ENCODE results near the gene GTPBP6. TPM values are rescaled to one million over a fixed set of nuclear protein-coding genes. Genes with fewer than 3 reads are reported as not detected.
A peak's percentile ranks its signal among the peaks of the same experiment; 100 is the strongest.

The GTPBP6 gene
- total and polyA plus RNA-seq, 7 donors, result 48.1 to 63.4 (median 50.0) TPM

DNA sequence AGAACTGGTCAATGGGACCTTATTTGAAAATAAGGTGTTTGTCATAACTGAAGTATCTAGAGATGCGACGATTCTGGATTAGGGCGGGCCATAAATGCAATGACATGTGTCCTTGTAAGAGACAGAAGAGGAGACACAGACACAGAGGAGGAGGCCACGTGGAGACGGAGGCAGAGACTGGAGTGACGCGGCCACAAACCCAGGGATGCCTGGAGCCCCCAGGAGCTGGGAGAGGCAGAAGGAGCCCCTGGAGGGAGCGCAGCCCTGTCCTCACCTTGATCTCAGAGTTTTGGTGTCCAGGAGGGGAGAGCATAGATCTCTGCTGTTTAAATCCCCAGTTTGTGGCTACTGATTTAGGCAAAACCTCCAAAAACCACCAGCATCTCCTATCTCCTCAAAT lies 5.0 kb downstream of the GTPBP6 start:
- peak in 1 of 2 donors; percentile 38 for DNase-seq

DNA sequence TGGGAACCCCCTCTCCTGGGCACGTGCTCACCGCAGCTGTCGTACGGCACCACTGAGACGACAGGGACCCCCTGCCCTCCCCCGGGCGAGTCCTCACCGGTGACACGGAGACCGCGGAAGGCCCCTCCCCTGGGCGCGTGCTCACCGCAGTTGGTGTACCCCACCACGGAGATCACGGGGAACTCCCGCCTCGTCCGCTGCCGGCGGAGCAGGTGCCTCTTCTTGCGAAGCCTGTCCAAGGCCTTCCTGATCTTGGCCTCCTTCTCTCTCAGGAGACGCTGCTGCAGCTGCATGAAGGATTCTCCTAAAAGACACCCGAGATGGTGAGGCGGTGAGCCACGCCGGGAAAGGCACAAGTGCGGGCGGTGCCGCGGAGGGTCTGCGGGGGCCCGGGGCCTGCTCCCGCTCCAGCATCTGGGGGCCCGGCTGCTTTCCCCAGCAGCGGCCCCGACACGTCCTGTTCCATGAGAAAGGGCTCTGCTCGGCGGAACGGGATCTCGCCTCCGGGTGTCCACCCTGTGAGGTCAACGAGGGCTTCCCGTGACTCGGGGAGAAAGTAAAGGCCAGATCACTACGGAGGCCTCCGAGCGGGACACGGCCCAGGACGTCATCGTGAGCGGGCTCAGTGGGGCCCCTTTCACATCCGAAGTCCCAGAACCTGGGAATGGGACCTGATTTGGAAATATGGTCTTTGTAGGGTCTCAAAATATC lies 5.8 kb downstream of the GTPBP6 start:
- no peak overlapping the region for H3K27ac ChIP-seq
- 92 to 95% (median 94%) methylated on average over 52 to 54 of the region's 54 CpGs for WGBS, 3 donors
- no peak overlapping the region for H3K4me3 ChIP-seq
- H3K36me3 ChIP-seq (ENCODE audit: insufficient read depth in 1 of 2, low read depth in 1 of 2), result peaks cover 7 to 73% of the 10 kb centered on the region in 2 donors
- no peaks in the 10 kb centered on the region for H3K4me1 ChIP-seq
- no peaks in the 10 kb centered on the region for H3K27me3 ChIP-seq (ENCODE audit: insufficient read depth in 3 of 3, low read length in 2 of 3)
- ATAC-seq (no peak), DNase-seq (peak in 1 of 2 donors; percentile 52)
- TF ChIP-seq, protein P1, sequence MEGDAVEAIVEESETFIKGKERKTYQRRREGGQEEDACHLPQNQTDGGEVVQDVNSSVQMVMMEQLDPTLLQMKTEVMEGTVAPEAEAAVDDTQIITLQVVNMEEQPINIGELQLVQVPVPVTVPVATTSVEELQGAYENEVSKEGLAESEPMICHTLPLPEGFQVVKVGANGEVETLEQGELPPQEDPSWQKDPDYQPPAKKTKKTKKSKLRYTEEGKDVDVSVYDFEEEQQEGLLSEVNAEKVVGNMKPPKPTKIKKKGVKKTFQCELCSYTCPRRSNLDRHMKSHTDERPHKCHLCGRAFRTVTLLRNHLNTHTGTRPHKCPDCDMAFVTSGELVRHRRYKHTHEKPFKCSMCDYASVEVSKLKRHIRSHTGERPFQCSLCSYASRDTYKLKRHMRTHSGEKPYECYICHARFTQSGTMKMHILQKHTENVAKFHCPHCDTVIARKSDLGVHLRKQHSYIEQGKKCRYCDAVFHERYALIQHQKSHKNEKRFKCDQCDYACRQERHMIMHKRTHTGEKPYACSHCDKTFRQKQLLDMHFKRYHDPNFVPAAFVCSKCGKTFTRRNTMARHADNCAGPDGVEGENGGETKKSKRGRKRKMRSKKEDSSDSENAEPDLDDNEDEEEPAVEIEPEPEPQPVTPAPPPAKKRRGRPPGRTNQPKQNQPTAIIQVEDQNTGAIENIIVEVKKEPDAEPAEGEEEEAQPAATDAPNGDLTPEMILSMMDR (IDR thresholded peaks at IDR 0.05), result no peak
- intact Hi-C loops (cut with DNase I), result no loop called here
- H3K9me3 ChIP-seq, result no peaks in the 10 kb centered on the region

More for the DNA sequence above, 5.0 kb downstream of the GTPBP6 start:
- H3K27ac ChIP-seq, result no peak overlapping the region
- WGBS, 3 donors, result 92 to 94% (median 92%) methylated on average over 8 of the region's 8 CpGs
- ATAC-seq, result no peak
- no peaks in the 10 kb centered on the region for H3K4me1 ChIP-seq
- intact Hi-C loops (cut with DNase I), result no loop called here
- no peaks in the 10 kb centered on the region for H3K9me3 ChIP-seq
- TF ChIP-seq, protein P1 (IDR thresholded peaks at IDR 0.05), result no peak
- H3K27me3 ChIP-seq (ENCODE audit: insufficient read depth in 3 of 3, low read length in 2 of 3), result no peaks in the 10 kb centered on the region
- H3K36me3 ChIP-seq (ENCODE audit: insufficient read depth in 1 of 2, low read depth in 1 of 2), result peaks cover 7 to 65% of the 10 kb centered on the region in 2 donors
- H3K4me3 ChIP-seq, result no peak overlapping the region

DNA sequence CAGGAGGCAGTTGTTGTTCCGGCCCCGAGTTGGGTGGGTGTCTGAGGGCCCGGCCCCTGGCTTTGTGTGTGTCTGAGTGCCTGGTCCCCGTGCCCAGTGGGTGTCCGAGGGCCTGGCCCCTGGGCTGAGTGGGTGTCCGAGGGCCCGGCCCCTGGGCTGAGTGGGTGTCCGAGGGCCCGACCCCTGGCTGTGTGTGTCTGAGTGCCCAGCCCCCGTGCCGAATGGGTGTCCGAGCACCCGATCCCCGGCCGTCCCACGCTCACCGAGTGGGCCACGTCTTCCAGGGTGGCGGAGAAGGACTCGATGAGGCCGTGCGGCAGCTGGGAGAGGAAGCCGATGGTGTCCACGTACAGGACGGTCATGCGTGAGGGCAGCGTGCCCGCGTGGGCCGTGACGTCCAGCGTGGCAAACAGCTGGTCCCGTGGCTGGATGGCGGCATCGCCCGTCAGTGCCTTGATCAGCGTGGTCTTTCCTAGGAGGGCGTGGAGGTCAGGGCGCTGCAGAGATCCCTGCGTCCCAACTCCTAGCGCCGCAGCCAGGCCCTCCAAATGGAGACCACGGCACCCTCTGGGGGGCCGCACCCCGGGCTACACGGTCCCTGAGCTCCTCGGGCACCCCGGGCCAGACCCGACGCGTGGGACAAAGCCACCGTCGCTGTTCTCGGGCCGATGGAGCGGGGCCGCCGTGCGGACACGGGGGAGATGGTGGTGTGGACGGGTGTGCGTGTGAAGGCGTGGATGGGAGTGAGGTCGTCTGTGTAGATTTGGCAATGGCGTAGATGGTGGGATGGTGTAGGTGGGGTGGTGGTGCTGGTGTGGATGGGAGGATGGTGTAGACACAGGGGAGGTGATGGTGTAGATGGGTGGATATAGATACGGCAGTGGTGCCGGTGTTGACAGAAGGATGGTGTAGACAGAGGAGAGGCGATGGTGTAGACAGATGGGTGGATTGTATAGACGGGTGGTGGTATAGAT lies 7.2 kb downstream of the GTPBP6 start:
- TF ChIP-seq, protein P1 (IDR thresholded peaks at IDR 0.05), result no peak
- H3K4me3 ChIP-seq, result no peak overlapping the region
- DNase-seq, result peak in 1 of 2 donors; percentile 51
- intact Hi-C loops (cut with DNase I), result no loop called here
- no peaks in the 10 kb centered on the region for H3K9me3 ChIP-seq
- no peak overlapping the region for H3K27ac ChIP-seq
- WGBS, 3 donors, result 94 to 95% (median 94%) methylated on average over 66 to 69 of the region's 69 CpGs
- H3K27me3 ChIP-seq (ENCODE audit: insufficient read depth in 3 of 3, low read length in 2 of 3), result no peaks in the 10 kb centered on the region
- H3K4me1 ChIP-seq, result no peaks in the 10 kb centered on the region
- peaks cover 7 to 84% of the 10 kb centered on the region in 2 donors for H3K36me3 ChIP-seq (ENCODE audit: insufficient read depth in 1 of 2, low read depth in 1 of 2)
- ATAC-seq, result peak in 1 of 4 donors; percentile 10

DNA sequence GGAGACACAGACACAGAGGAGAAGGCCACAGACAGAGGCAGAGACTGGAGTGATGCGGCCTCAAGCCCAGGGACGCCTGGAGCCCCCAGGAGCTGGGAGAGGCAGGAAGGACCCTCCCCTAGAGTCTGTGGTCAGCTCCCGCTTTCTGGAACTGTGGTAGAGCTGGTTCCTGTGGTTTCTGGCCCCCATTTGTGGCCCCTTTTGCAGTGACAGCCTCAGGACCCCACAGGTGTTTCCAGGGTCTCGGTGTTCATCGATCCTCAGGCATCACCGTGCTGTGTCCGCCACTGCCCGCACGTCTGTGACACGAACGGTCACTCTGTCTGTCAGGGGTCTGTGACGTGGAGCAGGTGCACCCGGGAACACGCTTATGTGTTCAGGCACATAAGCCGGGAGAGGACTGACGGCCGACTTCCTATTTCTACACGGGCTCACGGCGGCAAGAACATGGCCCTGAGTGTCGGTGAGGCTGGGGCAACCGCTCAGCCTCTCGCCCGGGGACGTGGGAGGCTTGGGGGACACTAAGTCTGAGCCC lies 7.9 kb downstream of the GTPBP6 start:
- H3K4me1 ChIP-seq, result no peaks in the 10 kb centered on the region
- TF ChIP-seq, protein P1 (IDR thresholded peaks at IDR 0.05), result no peak
- no peak overlapping the region for H3K27ac ChIP-seq
- H3K27me3 ChIP-seq (ENCODE audit: insufficient read depth in 3 of 3, low read length in 2 of 3), result no peaks in the 10 kb centered on the region
- 94 to 95% (median 94%) methylated on average over 25 of the region's 25 CpGs for WGBS, 3 donors
- peaks cover 10 to 89% of the 10 kb centered on the region in 2 donors for H3K36me3 ChIP-seq (ENCODE audit: insufficient read depth in 1 of 2, low read depth in 1 of 2)
- H3K4me3 ChIP-seq, result no peak overlapping the region
- ATAC-seq (no peak), DNase-seq (peak in 1 of 2 donors; percentile 38)
- H3K9me3 ChIP-seq, result no peaks in the 10 kb centered on the region
- intact Hi-C loops (cut with DNase I), result no loop called here

Measured in psoas muscle (tissue), 8 donors.